HG03520 (cell line): ENCODE measurements around the gene RPL7A.
"Not testable (repeated sequence)": the region's sequence is repeated elsewhere in the genome, so short reads cannot be mapped to it uniquely, and the experiment has no call there.

Experiments
- ATAC-seq: cut with Tn5 transposase; IDR thresholded peaks from one replicate; pipeline ENCODE4 v1.9.1; 2021; ENCODE audit warnings: mild to moderate bottlenecking, moderate library complexity; ENCODE audit not compliant: unreplicated experiment

Gene RPL7A

DNA sequence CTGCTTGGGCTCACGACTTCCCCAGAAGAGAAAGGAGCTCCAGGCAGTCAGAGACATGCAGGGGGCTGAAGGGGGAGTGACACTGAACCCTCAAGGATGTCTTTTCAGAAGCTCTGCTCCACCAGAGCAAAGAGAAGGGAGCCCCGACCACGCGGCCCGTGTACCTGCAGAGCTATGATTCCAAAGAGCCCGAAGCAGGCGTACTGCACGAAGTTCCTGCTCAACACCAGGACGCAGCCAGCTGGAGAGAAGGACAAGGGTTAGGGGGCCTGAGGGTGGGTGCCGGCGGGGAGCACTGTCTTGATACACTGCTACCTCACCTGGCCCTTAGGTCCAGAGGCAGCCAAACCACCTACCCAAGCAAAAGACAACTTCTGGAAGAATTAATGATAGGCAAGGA is 18.4 kb downstream of the RPL7A start:
- ATAC-seq, result no peak

GRCh38 chr9:133367221-133367620 is 19.2 kb downstream of the RPL7A start:
- no peak for ATAC-seq

GRCh38 chr9:133367778-133368177 is 19.8 kb downstream of the RPL7A start:
- ATAC-seq, result no peak

GRCh38 chr9:133368249-133368881 is 20.3 kb downstream of the RPL7A start:
- no peak for ATAC-seq

DNA sequence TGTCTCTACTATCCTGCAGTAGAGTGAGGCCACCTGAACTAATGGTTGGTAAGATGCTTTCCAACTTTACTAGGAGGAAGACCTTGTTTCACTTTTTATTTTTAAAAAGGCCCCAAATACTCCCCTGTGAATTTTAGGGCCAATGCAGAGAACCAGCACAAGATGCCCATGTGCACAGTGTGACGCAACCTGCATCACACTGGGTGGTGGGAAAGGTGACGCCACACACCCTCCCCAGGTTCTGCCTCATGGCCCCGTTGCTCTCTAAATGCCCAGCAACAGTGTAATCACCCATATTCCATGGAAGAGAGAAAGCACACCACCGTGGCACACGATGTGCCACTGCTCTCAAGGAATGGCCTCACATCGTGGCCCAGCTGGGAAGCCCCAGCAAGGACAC is 21.4 kb downstream of the RPL7A start:
- ATAC-seq, result no peak

DNA sequence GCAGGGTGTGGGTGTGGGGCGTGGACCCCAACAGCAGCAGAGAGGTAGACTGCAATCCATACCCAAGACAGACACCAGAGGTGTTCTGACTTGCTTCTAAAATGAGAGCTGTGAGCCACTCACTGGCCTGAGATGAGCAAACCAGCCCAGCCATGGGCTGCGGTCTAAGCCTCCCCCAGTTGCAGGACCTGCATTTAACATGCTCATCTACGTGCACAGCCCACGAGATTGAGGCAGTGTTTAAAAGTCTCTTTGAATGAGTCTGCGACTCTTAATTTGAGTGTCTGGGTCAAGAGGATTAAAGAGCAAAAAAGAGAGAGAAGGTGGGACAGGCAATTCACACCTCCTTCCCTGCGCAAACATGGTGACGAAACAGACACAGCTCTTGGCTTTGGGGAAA is 21.9 kb downstream of the RPL7A start:
- no peak for ATAC-seq

DNA sequence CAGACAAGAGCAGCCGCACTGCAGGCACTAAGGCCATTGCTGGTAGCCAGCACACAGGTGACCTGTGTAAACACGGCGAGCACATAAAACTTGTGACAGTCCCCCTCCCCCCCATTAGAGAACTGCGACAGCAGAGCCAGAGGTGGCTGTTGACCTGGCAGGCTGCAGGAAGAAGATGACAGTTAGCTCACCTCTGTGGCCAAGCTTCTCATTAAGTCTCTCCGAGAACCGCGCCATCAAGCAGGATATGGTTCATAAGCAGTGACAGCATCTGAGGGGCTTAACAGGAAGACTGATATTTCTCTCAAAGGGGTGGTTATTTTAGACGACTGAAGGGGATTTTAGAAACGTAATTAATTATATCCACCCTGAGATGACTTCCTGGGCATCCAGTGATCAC is 22.7 kb downstream of the RPL7A start:
- no peak for ATAC-seq

DNA sequence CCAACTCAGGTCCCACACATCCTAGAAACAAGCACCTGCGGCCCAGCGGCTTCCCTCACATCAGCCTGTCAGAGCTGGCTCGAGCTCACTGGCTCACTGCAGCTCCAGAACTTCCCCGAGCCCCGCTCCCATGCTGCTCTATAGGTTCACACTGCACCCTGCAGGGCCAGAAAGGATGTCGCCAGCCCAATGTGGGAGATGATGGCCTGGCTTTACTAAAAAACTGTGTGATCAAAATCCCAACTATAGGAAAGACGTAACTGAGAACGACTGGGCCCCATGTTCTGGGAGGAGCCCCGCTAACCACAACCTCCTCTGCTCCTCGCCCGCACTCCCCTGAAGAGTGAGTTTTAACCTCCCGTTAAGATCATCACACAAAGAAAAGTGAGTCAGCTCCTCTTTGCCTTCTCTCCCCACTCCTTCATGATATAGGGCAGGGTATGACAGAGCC is 23.3 kb downstream of the RPL7A start:
- ATAC-seq, result no peak

- no peak for ATAC-seq
Measured at GRCh38 chr9:133372144-133372543, 24.1 kb downstream of the RPL7A start.

- no peak for ATAC-seq
Measured at GRCh38 chr9:133374612-133375115, 26.6 kb downstream of the RPL7A start.

DNA sequence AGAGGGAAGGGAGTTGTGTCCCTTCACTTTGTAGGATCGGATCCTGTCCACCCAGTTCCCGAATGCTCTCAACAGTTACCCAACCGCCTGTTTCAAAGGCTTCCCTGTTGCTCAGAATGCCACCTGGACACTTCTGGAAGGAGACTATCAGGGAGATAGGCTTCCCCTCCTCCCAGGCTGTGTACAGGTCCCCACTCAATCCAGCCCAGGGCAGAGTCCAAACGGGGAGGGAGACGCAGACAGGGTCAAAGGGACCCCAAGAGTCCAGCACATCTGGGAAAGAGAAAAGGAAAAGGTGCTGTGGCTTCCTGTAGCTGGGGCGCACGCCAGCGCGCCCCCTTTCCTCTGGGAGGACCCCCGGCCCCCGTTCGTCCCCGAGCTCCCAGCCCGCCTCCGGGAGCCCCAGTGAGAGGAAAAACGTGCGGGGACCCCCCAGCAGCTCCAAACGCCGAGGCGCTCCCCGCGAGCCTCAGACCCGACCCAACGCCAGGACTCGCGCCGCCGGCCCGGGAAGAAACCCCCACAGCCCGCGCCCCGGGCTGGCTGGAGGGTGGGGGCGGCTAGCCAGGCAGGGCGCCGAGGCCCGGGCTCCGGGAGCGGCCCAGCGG is 27.2 kb downstream of the RPL7A start:
- ATAC-seq, result peak; percentile 18

DNA sequence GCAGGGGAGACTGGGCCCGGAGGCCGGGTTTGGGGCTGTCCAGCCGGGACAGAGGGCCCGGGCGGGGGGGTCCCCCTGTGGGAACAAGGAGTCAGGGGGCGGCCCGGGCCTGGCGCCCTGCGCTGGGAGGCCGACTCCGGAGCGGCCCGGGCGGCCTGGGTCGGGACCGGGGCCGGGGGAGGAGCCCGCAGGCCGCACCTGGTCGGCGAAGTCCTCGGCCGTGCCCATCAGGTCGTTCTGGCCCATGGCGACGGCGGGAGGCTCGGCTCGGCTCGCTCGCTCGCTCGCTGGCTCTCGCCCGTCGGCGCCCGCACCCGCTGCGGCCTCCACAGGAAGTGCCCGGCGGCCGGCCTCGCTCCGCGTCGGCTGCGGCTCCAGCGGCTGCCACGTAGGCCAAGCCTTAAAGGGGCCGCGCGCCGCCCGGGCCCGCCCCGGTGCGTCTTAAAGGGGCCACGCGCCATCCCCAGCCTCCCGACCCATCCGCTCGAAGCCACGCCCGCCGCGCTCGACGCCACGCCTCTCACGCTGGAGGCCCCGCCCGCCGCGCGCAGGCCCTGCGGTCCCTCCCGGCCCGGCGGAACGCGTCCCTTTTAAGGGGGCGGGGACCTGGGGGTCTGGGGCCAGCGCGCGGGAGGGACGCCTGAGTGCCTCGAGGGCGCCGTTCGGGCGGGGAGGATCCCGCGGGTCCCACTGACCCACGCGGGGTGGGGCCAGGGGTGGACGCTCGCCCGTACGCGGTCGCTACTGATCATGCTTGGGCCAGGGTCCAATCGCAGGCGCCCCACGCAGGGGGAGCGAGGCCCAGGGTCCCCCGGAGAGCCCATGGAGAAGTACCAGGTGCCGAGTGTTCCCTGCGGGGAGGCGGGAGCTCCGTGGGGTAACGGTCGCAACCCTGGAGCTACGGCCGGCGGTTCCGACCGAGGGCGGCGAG is 28.0 kb downstream of the RPL7A start, which contains the start of the genes STKLD1 and SURF4:
Gene STKLD1, plus strand, starts transcription at position 643 of the 931 bp plus-strand sequence. Its CDS starts 108 bp downstream, at position 751.
Gene SURF4, minus strand, starts transcription at position 337 of the 931 bp plus-strand sequence. Its CDS starts 91 bp downstream, at position 246.
- ATAC-seq, result peak; percentile 84

DNA sequence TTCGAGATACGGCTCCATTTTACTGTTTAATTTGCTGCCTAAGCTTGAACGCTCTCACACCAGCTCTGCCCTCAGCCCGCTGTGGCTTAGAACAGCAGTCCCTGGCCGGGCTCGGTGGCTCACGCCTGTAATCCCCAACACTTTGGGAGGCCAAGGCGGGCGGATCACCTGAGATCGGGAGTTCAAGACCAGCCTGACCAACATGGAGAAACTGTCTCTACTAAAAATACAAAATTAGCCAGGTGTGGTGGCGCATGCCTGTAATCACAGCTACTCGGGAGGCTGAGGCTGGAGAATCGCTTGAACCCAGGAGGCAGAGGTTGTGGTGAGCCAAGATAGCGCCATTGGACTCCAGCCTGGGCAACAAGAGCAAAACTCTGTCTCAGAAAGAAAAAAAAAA is 29.3 kb downstream of the RPL7A start:
- ATAC-seq, result not testable (repeated sequence)

GRCh38 chr9:133377721-133378216 is 29.8 kb downstream of the RPL7A start:
- ATAC-seq, result no peak

DNA sequence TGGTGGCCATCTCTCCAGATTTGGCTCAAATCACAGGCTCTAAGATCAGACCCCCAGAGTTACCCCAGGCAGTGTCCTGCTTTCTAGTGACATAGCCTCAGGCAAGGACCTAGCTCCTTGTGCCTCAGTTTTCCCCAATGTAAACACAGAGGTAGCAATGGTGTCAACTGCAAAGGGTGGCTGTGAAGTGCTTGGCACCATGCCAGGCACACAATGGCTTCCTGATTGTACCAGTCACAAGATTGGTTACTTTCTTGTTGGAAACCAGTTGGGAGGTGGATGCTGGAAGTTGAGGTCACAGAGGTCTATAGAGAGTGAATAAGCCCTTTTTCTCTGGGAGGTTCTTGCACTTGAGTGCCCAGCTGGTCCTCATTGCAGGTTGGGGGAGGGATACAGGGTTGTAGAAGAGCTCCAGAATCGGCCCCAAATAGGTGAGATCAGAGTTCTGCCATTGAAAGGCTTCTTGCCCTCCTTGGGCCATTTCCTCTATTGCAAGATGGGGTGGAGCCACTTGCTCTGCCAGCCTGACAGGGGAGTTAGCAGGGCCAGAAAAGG is 30.5 kb downstream of the RPL7A start:
- ATAC-seq, result no peak

DNA sequence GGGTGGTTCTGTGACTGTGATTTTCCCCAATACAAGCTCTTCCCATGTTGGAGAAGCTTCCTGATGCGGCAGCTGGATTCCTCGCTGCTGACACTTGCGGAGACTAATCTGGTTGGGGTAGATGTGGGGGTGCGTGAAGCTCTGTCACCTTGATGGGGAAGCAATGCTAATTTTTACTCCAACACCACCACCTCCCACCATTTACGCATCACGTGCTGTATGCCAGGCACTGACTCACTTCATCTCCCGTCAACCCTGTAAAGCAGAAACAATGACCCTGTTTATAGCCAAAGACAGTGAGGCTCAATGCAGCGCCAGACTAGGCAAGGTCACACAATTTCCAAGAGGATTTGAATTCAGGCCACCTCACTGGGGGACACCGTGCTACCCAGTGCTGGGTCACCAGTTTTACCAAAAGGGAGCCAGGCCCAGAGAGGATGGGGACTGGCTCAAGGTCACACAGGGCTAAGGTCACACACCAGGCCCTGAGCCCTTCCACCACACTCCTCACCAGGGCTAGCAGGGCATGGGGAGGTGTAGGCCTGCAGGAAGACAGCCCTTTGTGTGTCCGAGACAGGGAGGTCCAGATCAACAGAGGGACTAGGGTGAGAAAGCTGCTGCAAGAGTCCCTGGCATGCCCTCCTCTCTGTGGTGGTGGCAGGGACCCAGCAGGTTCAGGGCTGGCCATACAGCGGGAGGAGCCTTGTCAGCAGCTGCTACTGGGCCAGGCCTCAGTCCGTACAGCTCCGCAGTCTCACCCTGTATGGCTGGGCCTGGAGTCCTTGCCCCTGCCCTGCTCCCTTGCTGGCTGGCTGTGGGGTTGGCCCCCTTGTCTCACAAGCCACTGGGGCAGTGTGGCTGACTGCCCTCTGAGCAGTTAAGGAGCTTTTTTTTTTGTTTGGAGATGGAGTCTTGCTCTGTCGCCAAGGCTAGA is 31.4 kb downstream of the RPL7A start:
- ATAC-seq, result no peak

DNA sequence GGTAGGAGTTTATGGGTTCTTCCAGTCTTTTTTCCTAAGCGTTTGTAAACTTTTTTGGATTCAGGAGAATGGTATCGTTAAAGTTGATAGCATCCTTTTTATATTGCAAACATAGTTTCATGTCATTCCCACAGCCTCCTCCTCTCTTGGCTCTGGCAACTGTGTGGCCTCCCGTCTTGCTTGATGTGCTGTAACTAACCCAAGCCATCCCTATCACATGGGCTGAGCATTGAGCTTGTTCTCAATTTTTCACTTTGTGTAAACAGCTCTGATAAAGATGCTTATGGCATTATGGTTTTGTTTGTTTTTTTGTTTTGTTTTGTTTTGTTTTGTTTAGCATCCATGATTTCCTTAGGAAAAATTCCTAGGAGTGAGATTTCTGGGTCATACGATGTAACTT is 32.7 kb downstream of the RPL7A start:
- no peak for ATAC-seq

- ATAC-seq, result no peak
Measured at GRCh38 chr9:133382507-133383141, 34.6 kb downstream of the RPL7A start.

DNA sequence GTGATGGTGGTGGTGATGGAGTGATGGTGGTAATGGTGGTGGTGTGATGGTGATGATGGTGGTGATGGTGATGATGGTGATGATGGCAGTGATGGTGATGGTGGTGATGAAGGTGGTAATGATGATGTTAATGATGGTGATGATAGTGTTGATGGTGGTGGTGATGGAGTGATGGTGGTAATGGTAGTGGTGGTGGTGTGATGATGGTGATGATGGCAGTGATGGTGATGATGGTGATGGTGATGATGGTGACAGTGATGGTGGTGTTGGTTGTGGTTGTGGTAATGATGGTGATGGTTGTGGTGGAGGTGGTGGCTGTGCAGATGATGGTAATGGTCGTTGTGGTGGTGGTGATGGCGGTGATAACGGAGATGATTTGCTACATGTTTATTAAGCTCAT is 35.4 kb downstream of the RPL7A start:
- ATAC-seq, result no peak
